K562 (cell line): ENCODE results near the gene SAPCD1. TPM values are rescaled to one million over a fixed set of nuclear protein-coding genes. Genes with fewer than 3 reads are reported as not detected.

ENCODE experiments used
- ETS1 ChIP-seq: conservative IDR thresholded peaks from 2 replicates; pipeline ENCODE4 v1.6.1; 2011; ENCODE audit warnings: low read depth, mild to moderate bottlenecking, low read length; ENCODE audit not compliant: control insufficient read depth
- HNRNPH1 ChIP-seq: fragments of 200-400 bp; formaldehyde crosslinking; optimal IDR thresholded peaks from 2 replicates; pipeline ENCODE3; 2017; ENCODE audit warnings: low read depth, mild to moderate bottlenecking, low read length, moderate library complexity
- MAFK ChIP-seq: IDR thresholded peaks from 2 replicates; pipeline ENCODE4 v1.6.1; 2011; ENCODE audit warnings: low read length, improper control_type of control experiment
- MBD2 ChIP-seq: sonication (generic); IDR thresholded peaks from 2 replicates; pipeline ENCODE4 v1.6.1; 2016; ENCODE audit warnings: low read depth, borderline replicate concordance
- MCM5 ChIP-seq: fragments of 450-650 bp; IDR thresholded peaks from 2 replicates; pipeline ENCODE4 v1.6.1; 2016; ENCODE audit warnings: low read depth
- NONO ChIP-seq, 2 experiments: fragments of 200-400 bp in 1 of 2; fragments of 450-650 bp in 1 of 2; formaldehyde crosslinking in 1 of 2; IDR thresholded peaks; 2 replicates each; pipeline ENCODE4 v1.6.1; 2017; ENCODE audit warnings: low read depth in 2 of 2, mild to moderate bottlenecking in 2 of 2, moderate library complexity in 2 of 2, low read length in 1 of 2
- NR4A1 ChIP-seq, 2 experiments: fragments of 250-450 bp in 1 of 2; fragments of 450-650 bp in 1 of 2; sonication (Bioruptor Pico) in 1 of 2; IDR thresholded peaks; 2 replicates each; pipeline versions ENCODE4 v1.4.0 to v1.6.1; 2016 to 2020; ENCODE audit warnings: mild to moderate bottlenecking in 2 of 2, missing compliant biosample characterization in 1 of 2, missing genetic modification characterization in 1 of 2, moderate library complexity in 1 of 2
- PYGO2 ChIP-seq: fragments of 450-650 bp; IDR thresholded peaks from 2 replicates; pipeline ENCODE4 v1.6.1; 2016; ENCODE audit warnings: mild to moderate bottlenecking, missing genetic modification characterization, moderate library complexity, missing compliant biosample characterization
- RBM15 ChIP-seq: fragments of 200-400 bp; formaldehyde crosslinking; IDR thresholded peaks from 2 replicates; pipeline ENCODE4 v1.6.1; 2018; ENCODE audit warnings: mild to moderate bottlenecking, low read length, moderate library complexity; ENCODE audit not compliant: insufficient read depth
- SIN3A ChIP-seq, 2 experiments: fragments of 150-350 bp in 1 of 2; IDR thresholded peaks; 2 replicates each; pipeline ENCODE4 v1.6.1; 2011 to 2016; ENCODE audit warnings: borderline replicate concordance in 2 of 2, low read depth in 2 of 2, low read length in 2 of 2, mild to moderate bottlenecking in 2 of 2, moderate library complexity in 2 of 2; ENCODE audit not compliant: control insufficient read depth in 1 of 2
- SNIP1 ChIP-seq: fragments of 450-650 bp; IDR thresholded peaks from 2 replicates; pipeline ENCODE4 v1.7.1; 2017; ENCODE audit warnings: low read depth, mild to moderate bottlenecking
- SPI1 ChIP-seq: IDR thresholded peaks from 2 replicates; pipeline ENCODE4 v1.6.1; 2011; ENCODE audit warnings: low read depth, low read length, control low read depth, borderline replicate concordance
- ZBTB40 ChIP-seq, 2 experiments: fragments of 450-650 bp in 1 of 2; sonication (generic) in 1 of 2; formaldehyde crosslinking in 1 of 2; IDR thresholded peaks; 2 replicates each; pipeline versions ENCODE4 v1.7.1 to v1.9.0; 2016 to 2022; ENCODE audit warnings: inconsistent platforms in 1 of 2, mild to moderate bottlenecking in 1 of 2, missing genetic modification reagents in 1 of 2
- ZC3H11A ChIP-seq: IDR thresholded peaks from 2 replicates; pipeline ENCODE4 v1.6.1; 2012; ENCODE audit warnings: low read depth, low read length, improper control_type of control experiment
- polyA plus RNA-seq, 8 experiments: library from polyadenylated mRNA; depleted of rRNA in 4 of 8; stranded (reverse) in 5 of 8; unstranded in 3 of 8; fragments of >200 nt; fragmentation: Nextera tagmentation in 2 of 8; fragmentation: Illumina TruSeq in 1 of 8; extraction: Ambion mirVana in 2 of 8; extraction: Trizol in 1 of 8; gene quantifications; 2 replicates each; pipeline versions ENCODE4 v1.2.1 to v1.2.3, GENCODE V29; 2011 to 2014; ENCODE audit warnings: inconsistent platforms in 1 of 8, missing spikeins in 1 of 8
- total RNA-seq, 7 experiments: library from RNA; depleted of rRNA in 6 of 7; stranded (reverse); fragments of >200 nt in 6 of 7; fragmentation: Illumina TruSeq in 2 of 7; extraction: Trizol in 2 of 7; gene quantifications; 2 replicates each; pipeline versions ENCODE4 v1.2.1 to v1.2.3, GENCODE V29; 2011 to 2021; ENCODE audit warnings: low replicate concordance in 1 of 7
- TF ChIP-seq, protein P1 (sequence below): fragments of 450-650 bp; IDR thresholded peaks from 2 replicates; pipeline ENCODE4 v1.6.1; 2017; ENCODE audit warnings: mild to moderate bottlenecking, moderate library complexity

The SAPCD1 gene
- total and polyA plus RNA-seq, 9 of the 15 experiments (the other 6 are each of a cell fraction or from before 2014, with no cell fraction given) = 2.6 to 30.2 (median 7.4) TPM

GRCh38 chr6:31729515-31729978 lies 32.9 kb upstream of the SAPCD1 start (continued):
- no peak for TF ChIP-seq ZBTB40 (IDR thresholded peaks at IDR 0.05)
- no peak for TF ChIP-seq ZBTB40 (CRISPR knock-in tag; IDR thresholded peaks at IDR 0.05)
- TF ChIP-seq MBD2 = no peak
- no peak for TF ChIP-seq SNIP1
- peak; percentile 27; the same call in 1 of the 2 replicates for TF ChIP-seq SPI1
- peak in 1 of 2 experiments; percentile 99; a peak in 2 of 4 replicates for TF ChIP-seq SIN3A (IDR thresholded peaks at IDR 0.05; ENCODE audit: borderline replicate concordance in 2 of 2, control insufficient read depth in 1 of 2, low read depth in 2 of 2, low read length in 2 of 2)
- TF ChIP-seq ETS1 = 0 out of 2 replicates have a peak, but pooled peaks have one; percentile 28
- TF ChIP-seq RBM15 = no peak
- TF ChIP-seq NR4A1 (CRISPR knock-in tag; IDR thresholded peaks at IDR 0.05) = no peak; the same call in 1 of the 2 replicates
- 0 out of 2 replicates have a peak, but pooled peaks have one; percentile 48 for TF ChIP-seq NR4A1 (tag; IDR thresholded peaks at IDR 0.05)
- peak; percentile 1; the same call in 1 of the 2 replicates for TF ChIP-seq MAFK
- TF ChIP-seq PYGO2 = 0 out of 2 replicates have a peak, but pooled peaks have one; percentile 34
- 0 out of 2 replicates have a peak, but pooled peaks have one; percentile 86 for TF ChIP-seq ZC3H11A
- TF ChIP-seq MCM5 = no peak
- no peak for TF ChIP-seq NONO (IDR thresholded peaks at IDR 0.05; ENCODE audit: low read depth in 2 of 2, low read length in 1 of 2)
- TF ChIP-seq, protein P1, sequence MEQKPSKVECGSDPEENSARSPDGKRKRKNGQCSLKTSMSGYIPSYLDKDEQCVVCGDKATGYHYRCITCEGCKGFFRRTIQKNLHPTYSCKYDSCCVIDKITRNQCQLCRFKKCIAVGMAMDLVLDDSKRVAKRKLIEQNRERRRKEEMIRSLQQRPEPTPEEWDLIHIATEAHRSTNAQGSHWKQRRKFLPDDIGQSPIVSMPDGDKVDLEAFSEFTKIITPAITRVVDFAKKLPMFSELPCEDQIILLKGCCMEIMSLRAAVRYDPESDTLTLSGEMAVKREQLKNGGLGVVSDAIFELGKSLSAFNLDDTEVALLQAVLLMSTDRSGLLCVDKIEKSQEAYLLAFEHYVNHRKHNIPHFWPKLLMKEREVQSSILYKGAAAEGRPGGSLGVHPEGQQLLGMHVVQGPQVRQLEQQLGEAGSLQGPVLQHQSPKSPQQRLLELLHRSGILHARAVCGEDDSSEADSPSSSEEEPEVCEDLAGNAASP = no peak
- TF ChIP-seq HNRNPH1 = no peak
